VCaP (cell line): ENCODE measurements around the gene CACHD1.

Experiments
- H3K27ac ChIP-seq: fragments of 450-650 bp; 2 replicates; pipeline ENCODE4 v1.5.1; 2017
- TF ChIP-seq, protein P1 (sequence below): fragments of 450-650 bp; conservative IDR thresholded peaks from 2 replicates; pipeline ENCODE4 v1.5.1; 2017; ENCODE audit warnings: mild to moderate bottlenecking, moderate library complexity

Gene CACHD1

DNA sequence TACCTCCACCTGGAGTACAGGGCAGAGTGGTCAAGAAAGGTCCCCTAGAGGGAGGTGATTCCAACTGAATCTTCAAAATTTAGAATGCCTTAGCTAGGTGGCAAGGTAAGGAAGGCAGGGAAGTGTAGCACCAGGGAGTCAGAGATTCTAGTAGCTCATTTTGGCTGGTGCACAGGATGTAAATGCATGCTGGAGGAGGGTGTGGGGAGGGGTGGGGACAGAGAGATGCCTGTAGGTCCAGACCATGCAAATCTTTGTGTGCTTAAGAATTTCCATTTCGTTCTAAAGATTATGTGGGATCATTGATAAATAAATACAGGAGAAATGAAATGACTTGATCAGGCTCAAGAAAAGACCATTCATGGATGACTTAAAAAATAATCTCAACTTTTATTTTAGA lies 11.0 kb upstream of the CACHD1 start:
- H3K27ac ChIP-seq, result no peak overlapping the region
- TF ChIP-seq, protein P1, sequence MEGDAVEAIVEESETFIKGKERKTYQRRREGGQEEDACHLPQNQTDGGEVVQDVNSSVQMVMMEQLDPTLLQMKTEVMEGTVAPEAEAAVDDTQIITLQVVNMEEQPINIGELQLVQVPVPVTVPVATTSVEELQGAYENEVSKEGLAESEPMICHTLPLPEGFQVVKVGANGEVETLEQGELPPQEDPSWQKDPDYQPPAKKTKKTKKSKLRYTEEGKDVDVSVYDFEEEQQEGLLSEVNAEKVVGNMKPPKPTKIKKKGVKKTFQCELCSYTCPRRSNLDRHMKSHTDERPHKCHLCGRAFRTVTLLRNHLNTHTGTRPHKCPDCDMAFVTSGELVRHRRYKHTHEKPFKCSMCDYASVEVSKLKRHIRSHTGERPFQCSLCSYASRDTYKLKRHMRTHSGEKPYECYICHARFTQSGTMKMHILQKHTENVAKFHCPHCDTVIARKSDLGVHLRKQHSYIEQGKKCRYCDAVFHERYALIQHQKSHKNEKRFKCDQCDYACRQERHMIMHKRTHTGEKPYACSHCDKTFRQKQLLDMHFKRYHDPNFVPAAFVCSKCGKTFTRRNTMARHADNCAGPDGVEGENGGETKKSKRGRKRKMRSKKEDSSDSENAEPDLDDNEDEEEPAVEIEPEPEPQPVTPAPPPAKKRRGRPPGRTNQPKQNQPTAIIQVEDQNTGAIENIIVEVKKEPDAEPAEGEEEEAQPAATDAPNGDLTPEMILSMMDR, result no peak

DNA sequence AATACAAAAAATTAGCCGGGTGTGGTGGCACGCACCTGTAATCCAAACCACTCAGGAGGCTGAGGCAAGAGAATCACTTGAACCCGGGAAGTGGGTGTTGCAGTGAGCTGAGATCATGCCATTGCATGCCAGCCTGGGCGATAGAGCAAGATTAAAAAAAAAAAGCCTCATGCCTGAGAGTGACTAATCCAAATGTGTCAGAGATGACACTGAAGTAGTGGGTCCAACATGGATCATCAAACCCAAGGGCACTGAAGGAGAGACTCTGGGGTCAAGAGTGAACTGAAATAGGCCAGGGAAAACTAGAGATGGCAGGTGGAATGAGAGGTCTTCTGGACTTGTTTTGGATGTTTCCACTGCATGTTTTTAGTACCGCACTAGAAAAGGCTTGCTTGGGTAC lies 10.2 kb upstream of the CACHD1 start:
- H3K27ac ChIP-seq, result no peak overlapping the region
- TF ChIP-seq, protein P1, result no peak

- H3K27ac ChIP-seq, result no peak overlapping the region
- TF ChIP-seq, protein P1, result no peak
Observed at GRCh38 chr1:64466033-64466432, 3.9 kb upstream of the CACHD1 start.

GRCh38 chr1:64469116-64469976 lies 583 bp upstream of the CACHD1 start:
- TF ChIP-seq, protein P1, result no peak
- peak overlapping the region; percentile 48; the same call in 1 of the 2 replicates for H3K27ac ChIP-seq

DNA sequence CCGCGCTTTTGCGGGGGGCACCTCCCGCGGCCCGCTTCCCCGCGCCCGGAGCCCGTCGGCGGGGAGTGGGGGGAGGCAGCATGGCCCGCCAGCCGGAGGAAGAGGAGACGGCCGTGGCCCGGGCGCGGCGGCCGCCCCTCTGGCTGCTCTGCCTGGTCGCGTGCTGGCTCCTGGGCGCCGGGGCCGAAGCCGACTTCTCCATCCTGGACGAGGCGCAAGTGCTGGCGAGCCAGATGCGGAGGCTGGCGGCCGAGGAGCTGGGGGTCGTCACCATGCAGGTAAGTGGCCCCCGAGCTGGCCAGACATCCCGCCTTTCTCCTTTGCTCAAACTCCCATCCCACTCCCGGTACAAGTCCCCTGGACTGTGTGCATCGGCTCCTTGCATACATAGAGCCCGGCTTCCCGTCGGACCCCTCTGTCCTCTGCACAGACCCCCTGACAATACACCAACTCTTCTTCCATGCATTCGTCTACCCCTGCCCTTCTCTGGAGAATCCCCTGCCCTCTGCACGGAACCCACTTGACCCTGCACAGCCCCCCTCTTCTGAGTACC lies 812 bp downstream of the CACHD1 start:
- TF ChIP-seq, protein P1, result no peak
- peak overlapping the region; percentile 48; the same call in 1 of the 2 replicates for H3K27ac ChIP-seq

GRCh38 chr1:64471218-64472039 lies 1.5 kb downstream of the CACHD1 start:
- TF ChIP-seq, protein P1, result no peak
- H3K27ac ChIP-seq, result no peak overlapping the region

DNA sequence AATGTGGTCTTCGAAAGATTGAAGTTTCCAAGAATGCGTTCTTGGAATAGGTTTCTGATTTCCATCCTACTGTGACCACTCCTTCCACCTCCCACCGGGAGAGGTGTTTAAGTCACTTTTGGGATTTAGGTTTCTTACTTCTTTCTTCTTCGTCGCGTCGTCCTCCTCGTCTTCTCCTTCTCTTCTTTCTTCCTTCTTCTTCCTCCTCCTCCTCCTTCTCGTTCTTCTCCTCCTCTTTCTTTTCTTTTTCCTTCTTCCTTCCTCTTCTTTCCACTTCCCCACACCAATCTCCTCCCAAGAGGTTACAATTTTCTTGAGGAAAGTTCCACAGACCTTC lies 2.1 kb downstream of the CACHD1 start:
- no peak overlapping the region for H3K27ac ChIP-seq
- TF ChIP-seq, protein P1, result no peak
